GM19043 (cell line): ENCODE results near the gene ANKDD1A.

Experiments
- ATAC-seq: cut with Tn5 transposase; IDR thresholded peaks from one replicate; pipeline ENCODE4 v1.9.1; 2021; ENCODE audit warnings: low read depth; ENCODE audit not compliant: unreplicated experiment

The ANKDD1A gene

GRCh38 chr15:64911311-64912186 is at the start of gene ANKDD1A:
ANKDD1A (plus strand) TSS chr15:64911902; CDS start chr15:64911931, 29 bp downstream.
- ATAC-seq, result no peak

GRCh38 chr15:64861960-64862359 is 49.7 kb upstream of the ANKDD1A start:
- no peak for ATAC-seq

GRCh38 chr15:64862408-64862807 is 49.3 kb upstream of the ANKDD1A start:
- ATAC-seq, result no peak

DNA sequence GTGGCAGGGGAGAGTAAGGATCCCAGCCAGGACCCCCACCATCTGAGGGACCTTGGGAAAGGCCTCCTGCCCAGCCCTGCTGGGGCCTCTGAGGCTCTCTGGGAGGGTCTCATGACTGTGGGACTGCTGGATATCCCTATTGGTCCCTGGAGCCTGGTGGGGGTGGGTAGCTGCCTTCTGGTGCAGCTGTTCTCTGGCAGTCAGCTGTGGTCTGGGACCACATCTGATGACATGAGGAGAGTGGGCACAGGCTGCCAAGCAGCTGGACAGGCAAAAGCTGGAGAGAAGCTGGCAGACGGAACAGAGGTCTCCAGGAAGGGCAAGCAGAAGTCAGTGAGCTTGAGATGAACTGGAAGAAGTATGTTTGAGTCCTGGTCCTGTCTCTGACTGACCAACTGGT is 47.6 kb upstream of the ANKDD1A start:
- no peak for ATAC-seq

- no peak for ATAC-seq
Measured at GRCh38 chr15:64865126-64865997, 46.3 kb upstream of the ANKDD1A start.

DNA sequence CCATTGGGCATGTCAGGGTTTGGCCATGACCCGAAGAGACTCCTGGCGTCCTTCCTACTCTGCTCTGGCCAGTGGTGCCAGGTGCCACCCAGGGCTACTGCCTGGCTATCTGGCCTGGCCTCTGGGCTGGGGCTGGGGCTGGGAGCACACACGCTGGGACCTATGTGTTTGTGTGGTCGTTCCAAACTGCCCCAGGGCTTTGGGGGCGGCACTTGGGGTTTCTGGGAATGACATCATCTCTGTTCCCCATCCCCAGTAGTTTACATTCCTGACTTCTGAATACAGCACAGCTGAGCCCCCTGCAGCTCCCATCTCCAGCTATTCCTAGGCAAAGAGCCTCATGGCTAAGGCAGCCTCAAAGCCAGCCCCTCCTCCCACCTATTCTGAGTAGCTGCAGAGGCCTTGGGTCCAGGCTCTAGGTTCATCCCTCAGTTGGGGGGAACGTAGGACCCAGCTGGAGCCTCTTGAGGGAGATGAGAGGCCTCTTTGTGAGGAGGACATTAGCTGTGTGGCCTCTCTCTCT is 45.6 kb upstream of the ANKDD1A start:
- ATAC-seq, result no peak

DNA sequence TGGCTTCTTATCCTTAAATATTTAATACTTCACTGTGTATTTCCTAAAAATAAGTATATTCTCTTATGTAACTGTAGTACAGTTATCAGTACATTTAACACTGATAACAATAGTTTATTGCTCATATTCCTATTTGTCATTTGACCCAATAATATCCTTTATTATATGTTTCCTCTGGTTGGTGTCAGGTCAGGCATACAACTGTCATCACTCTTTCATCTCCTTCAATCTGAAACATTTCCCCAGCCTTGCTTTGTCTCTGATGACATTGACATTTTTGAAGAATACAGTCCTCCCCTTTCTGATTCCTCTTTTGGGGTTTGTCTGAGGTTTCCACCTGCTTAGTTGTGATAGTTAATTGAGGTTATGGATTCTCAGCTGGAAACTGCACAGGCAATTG is 42.2 kb upstream of the ANKDD1A start:
- ATAC-seq, result no peak

GRCh38 chr15:64870353-64870752 is 41.3 kb upstream of the ANKDD1A start:
- no peak for ATAC-seq

DNA sequence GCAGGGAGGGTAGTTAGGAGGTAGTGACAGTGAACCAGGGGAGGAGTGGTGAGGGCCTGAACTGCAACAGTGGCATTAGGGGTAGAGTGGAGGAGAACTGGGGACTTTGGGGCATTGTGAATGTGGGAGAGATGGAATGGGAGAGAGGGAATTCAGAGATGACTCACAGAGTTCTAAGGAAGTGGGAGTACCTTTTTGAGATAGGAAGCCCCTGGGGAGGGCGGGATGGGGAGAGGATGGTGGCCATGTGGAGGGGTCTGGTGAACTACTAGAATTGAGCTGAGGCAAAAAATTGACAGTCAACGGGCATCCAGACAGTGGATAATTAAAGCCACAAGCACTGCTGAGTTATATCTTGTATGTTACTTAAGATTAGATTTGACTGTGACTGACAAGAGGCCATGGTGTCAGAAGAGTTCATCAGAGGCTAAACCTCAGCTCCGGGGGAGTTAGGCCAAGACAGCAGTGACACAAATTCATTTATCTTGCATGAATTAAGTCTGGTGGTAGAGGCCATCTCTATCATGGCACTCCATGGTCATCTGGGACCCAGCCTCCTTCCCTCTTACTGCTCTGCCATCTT is 36.0 kb upstream of the ANKDD1A start:
- no peak for ATAC-seq

DNA sequence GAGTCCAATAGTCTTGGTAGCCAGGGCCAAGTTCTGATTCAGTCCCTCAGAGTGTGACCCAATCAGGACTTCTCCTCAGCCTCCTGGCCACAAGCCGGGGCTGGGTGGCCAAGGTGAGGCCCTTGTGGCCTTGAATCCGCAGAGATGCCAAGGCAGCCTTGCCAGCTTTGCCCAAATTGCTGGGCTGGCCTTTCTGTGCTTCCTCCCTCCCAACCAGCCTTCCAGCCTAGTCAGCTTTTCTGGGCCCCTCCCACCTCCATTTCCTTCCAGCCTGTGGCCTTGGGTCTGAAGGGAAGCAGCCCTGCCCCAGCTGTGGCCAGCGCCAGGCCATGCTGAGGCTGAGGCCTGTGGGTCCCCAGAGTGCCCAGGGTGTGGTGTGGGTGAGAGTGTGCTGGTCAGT is 34.3 kb upstream of the ANKDD1A start:
- ATAC-seq, result no peak

DNA sequence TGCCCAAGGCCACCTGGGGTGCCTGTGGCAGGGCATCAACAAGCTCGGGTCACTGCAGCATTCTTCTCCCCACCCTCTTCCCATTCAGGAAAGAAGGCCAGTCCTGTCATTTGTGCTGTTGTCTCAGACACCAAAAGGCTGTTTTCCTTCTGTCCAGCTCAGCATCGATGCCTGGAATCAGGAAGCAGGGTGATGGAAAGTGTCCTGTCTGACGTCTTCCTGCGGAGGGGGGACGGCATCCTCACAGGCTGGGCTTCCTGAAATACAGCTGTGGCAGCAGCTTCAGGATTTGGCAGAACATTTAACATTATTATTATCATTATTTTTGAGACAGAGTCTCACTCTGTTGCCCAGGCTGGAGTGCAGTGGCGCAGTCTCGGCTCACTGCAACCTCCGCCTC is 33.0 kb upstream of the ANKDD1A start:
- no peak for ATAC-seq

DNA sequence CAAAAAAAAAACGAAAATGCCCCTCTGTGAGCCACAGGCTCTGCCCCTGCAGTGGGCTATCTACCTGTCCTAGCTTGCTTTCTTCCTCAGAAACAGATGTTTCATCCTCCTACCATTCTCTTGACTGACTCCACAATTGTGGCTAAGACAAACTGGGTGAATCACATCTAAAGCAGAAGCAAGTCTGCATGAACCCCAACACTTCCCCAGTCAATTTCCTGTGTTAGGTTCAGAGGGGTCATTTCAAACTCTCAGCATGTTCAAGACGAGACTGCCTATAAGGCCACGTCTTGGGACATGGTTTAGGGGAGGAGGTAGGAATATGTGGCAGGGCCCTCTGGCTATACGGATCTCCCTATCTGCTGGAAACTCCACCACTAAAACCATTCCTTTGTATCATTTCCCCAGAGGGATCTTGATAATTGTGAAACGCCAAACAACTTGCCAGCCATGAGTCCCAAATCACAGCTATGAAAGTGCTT is 28.6 kb upstream of the ANKDD1A start:
- no peak for ATAC-seq

GRCh38 chr15:64883997-64884511 is 27.6 kb upstream of the ANKDD1A start:
- no peak for ATAC-seq

DNA sequence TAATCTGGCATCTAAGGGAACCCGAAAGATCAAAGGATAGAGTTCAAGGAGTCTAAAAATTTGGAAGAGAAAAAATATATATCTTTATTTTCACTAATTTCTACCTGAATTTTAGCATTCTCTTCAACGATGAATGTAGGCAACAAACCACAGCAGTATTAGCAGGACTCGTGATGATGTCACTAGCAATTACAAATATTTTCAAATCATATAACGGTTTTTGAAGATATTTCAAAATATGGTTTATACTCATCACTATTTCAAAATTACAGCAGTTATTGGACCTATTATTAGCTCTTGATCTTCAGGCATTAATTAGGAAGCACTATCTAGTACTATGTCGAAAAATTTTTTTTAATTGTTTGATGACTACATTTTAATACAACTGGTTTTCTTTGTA is 27.0 kb upstream of the ANKDD1A start:
- ATAC-seq, result no peak

GRCh38 chr15:64888336-64888735 is 23.4 kb upstream of the ANKDD1A start:
- ATAC-seq, result no peak

DNA sequence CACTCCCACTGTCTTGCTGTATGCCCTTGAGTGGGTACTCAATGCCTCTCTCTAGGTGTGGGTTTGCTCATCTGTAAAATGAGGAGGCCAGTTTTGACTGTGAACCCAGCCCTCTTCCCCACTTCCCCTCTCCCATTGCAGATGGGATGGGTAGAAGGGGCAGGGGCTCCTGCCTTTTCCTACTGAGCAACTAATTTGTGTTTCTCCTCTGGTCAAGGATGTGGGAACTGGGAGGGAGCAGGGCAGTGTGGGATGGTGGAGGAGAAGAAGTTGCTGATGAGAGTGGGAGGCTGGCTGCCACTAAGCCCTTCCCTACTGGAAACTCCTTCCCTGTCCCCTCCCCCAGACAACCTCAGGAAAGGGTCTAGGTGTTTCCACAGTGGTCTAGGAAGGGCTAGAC is 20.1 kb upstream of the ANKDD1A start:
- no peak for ATAC-seq

DNA sequence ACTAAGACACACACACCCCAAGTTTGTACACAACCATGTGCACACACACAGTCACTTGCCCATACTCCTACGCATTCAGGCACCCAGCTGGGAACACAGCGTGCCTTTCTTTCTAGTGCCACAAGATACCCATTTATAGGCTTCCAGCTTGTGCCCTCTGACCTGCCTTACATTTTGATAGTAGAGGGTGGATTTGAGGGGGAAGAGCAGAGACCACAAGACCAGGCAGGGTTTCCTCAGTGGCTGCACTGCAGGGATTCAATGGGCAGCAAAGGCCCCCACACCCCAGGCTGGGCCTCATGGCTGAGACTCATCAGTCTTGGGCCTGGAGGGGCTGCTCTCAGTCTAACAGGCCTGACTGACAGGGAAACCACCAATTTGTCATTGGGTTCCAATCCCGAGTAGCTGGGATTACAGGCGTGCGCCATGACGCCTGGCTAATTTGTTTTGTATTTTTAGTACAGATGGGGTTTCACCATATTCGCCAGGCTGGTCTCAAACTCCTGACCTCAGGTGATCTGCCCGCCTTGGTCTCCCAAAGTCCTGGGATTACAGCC is 18.8 kb upstream of the ANKDD1A start:
- ATAC-seq, result no peak

- ATAC-seq, result peak; percentile 64
Measured at GRCh38 chr15:64893481-64894394, 18.0 kb upstream of the ANKDD1A start.

GRCh38 chr15:64894395-64895056 is 17.2 kb upstream of the ANKDD1A start:
- ATAC-seq, result peak; percentile 31
